HG03521 (cell line): Measurements from ENCODE around the gene C1QTNF1.
"Not testable (repeated sequence)": the region's sequence is repeated elsewhere in the genome, so short reads cannot be mapped to it uniquely, and the experiment has no call there.

Experiments used
- ATAC-seq: cut with Tn5 transposase; IDR thresholded peaks from one replicate; pipeline ENCODE4 v1.9.1; 2021; ENCODE audit warnings: mild to moderate bottlenecking, moderate library complexity; ENCODE audit not compliant: unreplicated experiment

Gene C1QTNF1

DNA sequence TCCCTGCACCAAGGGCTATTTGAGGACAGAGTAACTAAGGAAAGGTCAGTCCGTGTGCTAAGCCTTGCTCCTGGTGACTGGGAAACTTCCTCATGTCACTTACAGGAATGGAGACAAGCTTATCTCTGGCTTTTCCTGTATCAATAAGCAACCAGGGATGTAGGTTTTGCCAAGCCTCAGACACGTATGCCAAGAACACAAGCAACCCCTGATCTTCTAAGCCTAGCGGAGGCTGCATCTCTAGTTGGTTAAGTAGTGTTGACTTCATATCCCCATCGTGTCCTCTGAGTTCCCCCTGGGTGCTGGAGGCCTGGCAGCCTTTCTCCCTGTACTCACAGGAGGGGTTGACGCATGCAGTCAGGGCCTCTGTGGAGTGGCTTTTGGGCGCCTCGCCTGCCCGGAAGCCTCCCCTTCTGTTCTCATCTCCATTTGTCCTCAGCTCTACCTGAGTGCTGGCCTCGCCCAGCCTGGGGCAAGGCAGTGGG, 1.4 kb upstream of the C1QTNF1 start:
- ATAC-seq: no peak

DNA sequence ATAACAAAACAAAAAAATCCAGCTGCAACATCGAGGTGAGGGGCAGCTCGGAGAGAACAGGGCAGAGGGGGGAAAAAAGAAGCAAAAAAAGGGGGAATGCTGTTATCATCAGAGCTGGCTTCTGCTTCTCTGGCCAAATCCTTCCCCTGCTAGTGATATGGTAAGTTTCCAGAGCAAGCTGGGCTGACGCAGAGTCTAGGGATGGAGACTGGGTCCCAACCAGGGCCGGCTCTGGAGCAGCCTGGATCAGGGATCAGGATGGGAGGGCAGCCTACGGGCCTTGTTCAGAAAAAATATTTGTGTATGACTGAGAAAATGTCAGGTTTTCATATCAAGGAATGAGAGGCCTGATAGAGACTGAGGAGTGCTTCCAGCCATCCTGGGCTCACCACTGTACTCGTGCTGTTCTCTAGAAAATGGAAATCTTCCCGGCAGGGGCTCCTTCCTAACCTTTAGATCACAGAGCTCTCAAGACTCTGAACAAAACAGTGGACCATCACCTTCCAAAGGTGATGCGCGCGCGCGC, 726 bp upstream of the C1QTNF1 start:
- ATAC-seq: no peak

DNA sequence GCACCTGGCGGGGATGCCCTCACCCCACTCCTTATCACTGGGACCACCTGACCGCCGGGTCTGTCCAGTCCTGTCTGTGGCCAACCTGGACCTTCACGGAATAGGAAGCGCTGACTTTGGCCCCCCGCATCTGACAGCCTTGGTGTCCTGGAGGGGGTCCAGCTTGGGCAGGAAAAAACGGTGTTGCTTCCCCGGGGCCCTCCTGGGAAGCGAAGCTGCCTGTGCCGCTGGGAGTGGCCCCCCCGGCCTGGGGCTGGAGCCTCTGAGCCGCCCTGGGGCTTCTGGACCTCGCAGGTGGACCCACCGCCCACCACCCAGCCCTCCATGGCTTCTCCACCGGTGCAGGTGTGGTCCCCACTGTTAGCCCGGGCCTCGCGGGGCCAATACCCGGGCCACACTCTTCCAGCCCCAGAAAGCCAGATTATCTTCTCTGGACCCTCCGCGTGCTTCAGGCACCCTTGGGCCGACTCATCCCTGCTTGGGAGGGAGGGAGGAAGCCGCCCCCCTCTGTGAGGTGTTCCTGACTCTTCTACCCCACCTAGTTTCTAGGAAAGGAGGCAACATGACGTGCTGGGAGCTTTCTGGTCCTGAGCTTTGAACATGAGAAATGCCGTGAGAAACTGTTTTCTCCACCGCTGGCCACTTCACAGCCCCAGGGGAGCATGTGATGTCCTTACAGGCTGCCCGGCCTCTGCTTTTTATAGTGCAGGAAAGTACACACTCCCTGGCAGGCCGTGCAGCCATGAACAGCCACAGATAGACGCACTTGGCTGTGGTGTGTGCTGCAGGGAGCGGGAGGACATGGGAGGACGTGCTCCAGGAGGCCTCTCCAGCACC, 1.1 kb downstream of the C1QTNF1 start:
- no peak for ATAC-seq

DNA sequence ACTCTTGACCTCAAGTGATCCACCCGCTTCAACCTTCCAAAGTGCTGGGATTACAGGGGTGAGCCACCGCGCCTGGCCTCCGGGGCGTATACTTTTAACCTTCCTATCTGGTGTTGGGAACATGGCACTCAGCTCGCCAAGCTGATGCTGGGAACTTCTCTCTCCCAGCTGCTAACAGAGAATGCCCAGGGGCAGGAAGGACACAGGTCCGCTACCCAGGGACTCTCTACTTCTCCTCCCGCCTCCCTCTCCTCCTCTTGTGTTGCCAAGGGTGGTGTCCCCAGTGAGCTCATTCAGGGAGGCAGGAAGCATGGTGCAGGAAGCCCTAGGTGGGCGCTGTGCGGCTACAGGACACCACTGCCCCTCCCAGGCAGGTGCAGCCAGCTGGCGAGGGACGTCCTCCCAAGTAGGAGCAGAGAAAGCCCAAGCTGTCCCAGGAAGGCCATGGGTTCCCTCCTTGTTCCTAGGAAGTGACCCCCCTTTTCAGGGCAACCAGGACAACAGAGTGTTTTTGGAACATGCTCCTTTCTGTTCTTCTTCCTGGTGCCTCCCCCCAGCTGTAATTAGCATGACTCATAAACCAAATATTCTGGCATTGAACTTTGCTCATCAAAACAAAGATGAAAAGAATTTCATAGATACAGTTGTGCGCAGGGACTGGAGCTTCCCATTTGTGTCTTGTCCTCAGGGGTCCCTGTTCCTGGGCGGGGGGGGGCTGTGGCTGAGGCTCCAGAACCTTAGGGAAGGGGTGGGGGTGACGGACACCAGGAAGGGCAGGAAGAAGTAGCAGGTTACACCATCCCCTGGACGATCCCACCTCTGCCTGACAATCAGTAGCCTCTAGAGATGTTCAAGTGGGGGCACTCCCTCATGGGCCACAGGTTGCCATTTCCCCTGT, 2.7 kb downstream of the C1QTNF1 start:
- no peak for ATAC-seq

- no peak for ATAC-seq
Observed at GRCh38 chr17:79027274-79027924, 3.4 kb downstream of the C1QTNF1 start.

- ATAC-seq: no peak
Observed at GRCh38 chr17:79027925-79028491, 4.0 kb downstream of the C1QTNF1 start.

DNA sequence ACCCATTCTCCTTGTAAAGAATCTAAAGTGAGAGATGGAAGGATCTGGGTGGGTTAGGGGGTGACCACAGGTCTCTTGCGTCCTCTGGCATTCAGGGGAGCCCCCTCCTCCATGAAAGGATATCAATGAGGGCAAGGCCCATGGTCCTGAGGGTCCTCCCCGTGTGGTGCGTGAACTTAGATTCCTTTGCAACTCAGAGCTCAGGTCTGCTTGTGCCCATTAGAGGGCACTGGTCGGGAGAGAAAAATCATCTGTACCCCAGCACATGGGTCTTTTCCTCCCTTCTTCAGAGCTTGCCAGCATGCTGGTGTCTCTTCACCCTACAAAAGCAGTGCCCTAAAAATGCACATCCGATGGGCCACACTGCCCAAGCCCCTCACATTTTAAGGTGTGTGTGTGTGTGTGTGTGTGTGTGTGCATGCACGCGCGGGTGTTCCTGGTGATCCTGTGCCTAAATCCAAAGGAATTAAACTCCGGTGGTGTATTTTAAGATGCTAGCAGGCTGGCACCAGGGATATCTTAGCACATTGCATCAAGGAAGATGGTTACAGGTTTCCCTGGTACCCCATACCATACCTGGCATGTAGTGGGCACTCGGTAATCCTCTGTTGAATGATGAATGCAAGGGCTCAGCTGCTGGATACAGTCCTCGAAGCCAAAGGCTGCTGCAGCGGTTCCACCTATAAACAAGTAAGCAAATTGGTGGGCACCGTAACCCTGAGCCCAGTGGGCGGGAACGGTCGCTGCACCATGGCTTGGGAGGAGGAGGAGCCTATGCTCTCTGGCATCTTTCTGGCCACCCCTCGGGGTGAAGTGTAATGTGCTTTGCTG, 4.7 kb downstream of the C1QTNF1 start:
- no peak for ATAC-seq

GRCh38 chr17:79029327-79030009, 5.5 kb downstream of the C1QTNF1 start:
- no peak for ATAC-seq

- ATAC-seq: not testable (repeated sequence)
Observed at GRCh38 chr17:79030636-79031035, 6.7 kb downstream of the C1QTNF1 start.

GRCh38 chr17:79031996-79032875, 8.3 kb downstream of the C1QTNF1 start:
- no peak for ATAC-seq

DNA sequence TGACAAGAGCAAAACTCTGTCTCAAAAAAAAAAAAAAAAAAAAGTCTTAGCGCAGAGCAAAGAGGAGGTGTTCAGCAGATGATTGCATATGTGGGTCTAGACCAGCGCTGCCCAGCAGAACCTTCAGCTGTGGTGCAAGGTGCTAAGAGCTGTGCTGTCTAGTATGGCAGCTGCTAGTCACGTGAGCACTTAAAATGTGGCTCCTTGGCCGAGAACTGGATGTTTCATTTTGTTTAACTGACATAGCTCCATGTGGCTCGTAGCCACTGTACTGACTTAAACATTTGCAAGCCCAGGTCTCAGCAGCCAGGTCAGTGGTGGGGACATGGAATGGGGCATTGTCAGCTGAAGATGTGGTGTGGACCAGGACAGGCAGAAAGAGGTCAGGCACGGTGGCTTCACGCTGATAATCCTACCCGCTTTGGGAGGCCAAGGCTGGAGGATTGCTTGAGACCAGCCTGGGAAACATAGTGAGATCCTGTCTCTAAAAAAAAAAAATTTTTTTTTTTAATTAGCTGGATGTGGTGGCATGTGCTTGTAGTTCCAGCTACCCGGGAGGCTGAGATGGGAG, 9.2 kb downstream of the C1QTNF1 start:
- no peak for ATAC-seq

DNA sequence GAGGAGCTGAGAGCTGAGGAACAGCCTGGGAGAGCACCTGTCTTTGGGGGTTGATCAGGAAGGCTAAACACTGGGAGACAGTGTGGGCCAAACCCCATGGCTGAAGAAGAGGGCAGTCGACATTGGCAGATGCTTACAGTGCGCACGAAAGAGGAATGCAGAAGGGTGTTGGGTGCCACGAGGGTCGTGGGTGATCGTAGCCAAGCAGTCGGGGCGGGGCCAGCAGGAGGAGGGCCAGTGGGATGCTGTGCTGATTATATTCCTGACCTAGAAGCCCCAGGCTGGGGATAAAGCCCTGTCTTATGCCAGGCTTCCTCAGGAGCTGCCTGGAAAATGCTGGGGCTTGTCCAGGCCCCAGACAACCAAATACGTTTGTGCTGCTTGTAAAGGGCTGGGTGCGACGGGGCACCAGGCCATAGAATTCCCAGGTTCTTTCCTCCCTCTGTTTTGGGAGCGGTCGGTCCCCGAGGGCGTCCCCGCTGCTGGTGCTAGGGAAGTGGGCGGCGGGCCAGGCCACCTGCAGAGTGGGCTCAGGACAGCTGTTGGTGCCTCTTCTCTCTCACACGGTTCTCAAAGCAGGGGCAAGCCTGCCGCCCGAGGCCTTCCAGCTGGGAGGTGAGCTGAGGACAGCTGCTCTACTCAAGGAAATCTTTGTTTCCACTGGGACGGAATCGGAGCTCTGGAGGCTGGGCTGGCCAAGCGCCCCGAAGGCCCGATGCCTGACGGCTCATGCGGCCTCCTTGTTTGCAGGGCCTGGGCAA, 10.0 kb downstream of the C1QTNF1 start:
- no peak for ATAC-seq

DNA sequence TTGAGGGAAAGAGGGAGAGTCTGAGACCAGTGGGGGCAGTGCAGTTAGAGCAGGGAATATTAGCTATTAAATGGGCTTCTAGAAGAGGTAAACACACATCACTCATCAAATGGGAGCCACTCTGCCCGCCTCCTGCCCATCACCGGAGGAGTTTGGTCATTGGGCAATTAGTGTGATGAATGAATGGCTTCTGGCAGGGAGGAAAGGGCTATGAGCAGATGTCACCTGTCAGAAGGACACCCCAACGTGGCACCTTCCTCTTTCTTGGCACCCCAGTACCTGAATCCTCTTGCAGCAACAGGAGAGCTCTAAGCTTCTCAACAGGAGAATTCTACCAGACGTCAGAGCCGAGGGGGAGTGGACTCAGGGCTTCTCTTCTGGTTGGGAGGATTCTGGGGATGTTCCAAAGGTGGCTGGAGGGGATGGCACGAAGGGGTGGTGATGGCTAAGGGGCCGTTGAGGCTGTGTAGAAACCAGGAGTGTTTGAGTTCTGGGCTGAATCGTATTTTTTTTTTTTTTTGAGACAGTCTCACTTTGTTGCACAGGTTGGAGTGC, 11.0 kb downstream of the C1QTNF1 start:
- no peak for ATAC-seq

GRCh38 chr17:79035686-79036085, 11.7 kb downstream of the C1QTNF1 start:
- ATAC-seq: no peak

- ATAC-seq: no peak
Observed at GRCh38 chr17:79036181-79036580, 12.2 kb downstream of the C1QTNF1 start.

DNA sequence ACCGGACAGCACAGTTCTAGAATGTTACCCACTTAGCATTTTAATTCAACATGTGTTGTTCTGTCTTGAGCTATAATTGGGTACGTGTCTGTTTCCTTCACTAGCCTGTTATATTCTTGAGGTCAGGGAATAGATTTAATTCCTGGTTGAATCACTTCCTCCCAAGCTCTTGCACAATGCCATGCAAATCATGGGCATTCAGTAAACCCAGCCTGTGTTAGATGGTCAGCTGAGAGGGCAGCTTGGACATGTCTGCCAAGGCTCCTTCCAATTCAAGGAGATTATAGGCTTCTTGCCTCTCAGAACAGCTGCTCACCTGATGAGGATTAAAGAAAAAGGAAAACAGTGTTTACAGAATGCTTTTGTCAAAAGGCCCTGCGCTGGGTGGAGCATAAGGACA, 12.6 kb downstream of the C1QTNF1 start:
- no peak for ATAC-seq
